Caco-2 (cell line): Measurements from ENCODE around the gene NECTIN1. TPM values are rescaled to one million over a fixed set of nuclear protein-coding genes. Genes with fewer than 3 reads are reported as not detected.
A peak's percentile ranks its signal among the peaks of the same experiment; 100 is the strongest.

ENCODE experiments used
- BruUV-seq: library from RNA; stranded (reverse); fragments of 400-500 nt; replicated peaks from 2 replicates; lab custom pipeline; 2021; lab: Mats Ljungman, UMichigan
- CTCF ChIA-PET: fragments of 300-600 bp; sonication (Branson Sonifier 250); formaldehyde crosslinking; loops from one replicate; lab custom pipeline; 2022; ENCODE audit warnings: antibody characterized with exemption; lab: Charles Lee
- POLR2A ChIA-PET: fragments of 300-600 bp; sonication (Branson Sonifier 250); formaldehyde crosslinking; loops from one replicate; lab custom pipeline; 2022; ENCODE audit warnings: antibody characterized with exemption; lab: Charles Lee
- DNase-seq, 2 experiments: peaks; one replicate each; pipeline versions ENCODE4 v3.0.0 to v3.0.0-alpha.2; 2020 to 2022
- H3K27me3 ChIP-seq: replicated peaks from 2 replicates; pipeline ENCODE4 v1.6.0; 2011; ENCODE audit warnings: low read length; ENCODE audit not compliant: control insufficient read depth, insufficient read depth
- H3K36me3 ChIP-seq: 2 replicates; pipeline ENCODE4 v1.5.1; 2011; ENCODE audit warnings: low read length; ENCODE audit not compliant: control insufficient read depth, insufficient read depth
- H3K4me1 ChIP-seq: fragments of 250-450 bp; sonication (Bioruptor Pico); 2 replicates; pipeline ENCODE4 v1.5.1; 2020; ENCODE audit warnings: mild to moderate bottlenecking
- H3K4me3 ChIP-seq: 2 replicates; pipeline ENCODE4 v1.5.1; 2011; ENCODE audit warnings: low read depth, mild to moderate bottlenecking, control low read depth, low read length
- H3K9me3 ChIP-seq: fragments of 250-450 bp; sonication (Bioruptor Pico); 2 replicates; pipeline ENCODE4 v1.5.1; 2020; ENCODE audit warnings: mild to moderate bottlenecking, moderate library complexity
- H3K27ac Mint-ChIP-seq: one replicate; pipeline ENCODE4 v1.8.0; 2022; ENCODE audit warnings: mixed read lengths; ENCODE audit not compliant: unreplicated experiment
- H3K27me3 Mint-ChIP-seq: one replicate; pipeline ENCODE4 v1.8.0; 2022; ENCODE audit warnings: mixed read lengths; ENCODE audit not compliant: insufficient read depth, unreplicated experiment
- H3K36me3 Mint-ChIP-seq: one replicate; pipeline ENCODE4 v1.8.0; 2022; ENCODE audit warnings: mild to moderate bottlenecking, mixed read lengths; ENCODE audit not compliant: insufficient read depth, unreplicated experiment
- H3K4me1 Mint-ChIP-seq: one replicate; pipeline ENCODE4 v1.8.0; 2022; ENCODE audit warnings: low read depth, mixed read lengths; ENCODE audit not compliant: unreplicated experiment
- H3K4me3 Mint-ChIP-seq: one replicate; pipeline ENCODE4 v1.8.0; 2022; ENCODE audit warnings: mild to moderate bottlenecking, moderate library complexity, mixed read lengths; ENCODE audit not compliant: unreplicated experiment
- H3K9me3 Mint-ChIP-seq: one replicate; pipeline ENCODE4 v1.8.0; 2022; ENCODE audit warnings: mixed read lengths; ENCODE audit not compliant: unreplicated experiment
- CTCF ChIP-seq, 2 experiments: fragments of 200-600 bp in 1 of 2; IDR thresholded peaks; 1 replicate in 1 of 2; 2 replicates in 1 of 2; pipeline versions ENCODE4 v1.5.1 to v1.8.0; 2011 to 2022; ENCODE audit warnings: antibody characterized with exemption in 1 of 2, control low read depth in 1 of 2, inconsistent platforms in 1 of 2, low read depth in 1 of 2, low read length in 1 of 2, mild to moderate bottlenecking in 1 of 2, moderate library complexity in 1 of 2; ENCODE audit not compliant: insufficient read depth in 1 of 2, severe bottlenecking in 1 of 2, unreplicated experiment in 1 of 2
- intact Hi-C: fragments of 100-400 bp; cut with micrococcal nuclease; formaldehyde crosslinking; loops from one replicate; pipeline ENCODE4 v1.10.0; 2022; ENCODE audit not compliant: unreplicated experiment
- total RNA-seq: library from RNA; stranded (reverse); gene quantifications from 2 replicates; pipeline ENCODE4 v1.2.3, GENCODE V29; 2022

NECTIN1 gene
- total RNA-seq, 1 experiment from 2014 or later = 60.1 TPM

- POLR2A ChIA-PET = no interaction called here
These were observed 29.3 kb upstream of the NECTIN1 start for GRCh38 chr11:119758291-119758690.

GRCh38 chr11:119757378-119757777 lies 28.4 kb upstream of the NECTIN1 start:
- H3K9me3 ChIP-seq = no peaks in the 10 kb centered on the region
- no peaks in the 10 kb centered on the region for H3K27me3 ChIP-seq
- intact Hi-C loops = no loop called here
- DNase-seq = no peak
- Mint-ChIP-seq H3K36me3 (no peaks in the 10 kb centered on the region), H3K9me3 (no peaks in the 10 kb centered on the region), H3K4me3 (no peak overlapping the region), H3K27ac (no peak overlapping the region), H3K27me3 (peaks cover 3% of the 10 kb centered on the region), H3K4me1 (no peaks in the 10 kb centered on the region)
- CTCF ChIA-PET = no interaction called here
- POLR2A ChIA-PET = interaction anchor here (0.5 kb wide), 1 partner anchor 28 kb away, joined by 3 read pairs; the partner anchor contains the start of gene NECTIN1
- BruUV-seq = no TSS peak
- TF ChIP-seq CTCF (IDR thresholded peaks at IDR 0.05; ENCODE audit: insufficient read depth in 1 of 2, low read depth in 1 of 2, low read length in 1 of 2, severe bottlenecking in 1 of 2, unreplicated experiment in 1 of 2) = no peak
- H3K36me3 ChIP-seq = no peaks in the 10 kb centered on the region
- no peak overlapping the region for H3K4me3 ChIP-seq
- H3K4me1 ChIP-seq = no peaks in the 10 kb centered on the region

More at GRCh38 chr11:119758291-119758690, 29.3 kb upstream of the NECTIN1 start:
- Histone ChIP-seq H3K27me3 (no peaks in the 10 kb centered on the region), H3K36me3 (no peaks in the 10 kb centered on the region), H3K4me1 (peaks cover 1% of the 10 kb centered on the region; the same call in 1 of the 2 replicates), H3K4me3 (no peak overlapping the region), H3K9me3 (no peaks in the 10 kb centered on the region)
- TF ChIP-seq CTCF (IDR thresholded peaks at IDR 0.05; ENCODE audit: insufficient read depth in 1 of 2, low read depth in 1 of 2, low read length in 1 of 2, severe bottlenecking in 1 of 2, unreplicated experiment in 1 of 2) = no peak
- H3K27me3 Mint-ChIP-seq = peaks cover 3% of the 10 kb centered on the region
- no peaks in the 10 kb centered on the region for H3K36me3 Mint-ChIP-seq
- CTCF ChIA-PET = no interaction called here
- H3K4me1 Mint-ChIP-seq = no peaks in the 10 kb centered on the region
- intact Hi-C loops = no loop called here
- no peak for DNase-seq
- no TSS peak for BruUV-seq
- no peak overlapping the region for H3K4me3 Mint-ChIP-seq
- no peaks in the 10 kb centered on the region for H3K9me3 Mint-ChIP-seq
- H3K27ac Mint-ChIP-seq = no peak overlapping the region

- no peaks in the 10 kb centered on the region for H3K4me1 Mint-ChIP-seq
- CTCF ChIA-PET = interaction anchor here (0.5 kb wide), 1 partner anchor 114 kb away, joined by 6 read pairs; no protein-coding TSS in a partner anchor
These were observed 27.3 kb upstream of the NECTIN1 start for GRCh38 chr11:119756169-119756865.

More at GRCh38 chr11:119756169-119756865, 27.3 kb upstream of the NECTIN1 start:
- no TSS peak for BruUV-seq
- Histone ChIP-seq H3K4me3 (no peak overlapping the region), H3K4me1 (no peaks in the 10 kb centered on the region), H3K36me3 (no peaks in the 10 kb centered on the region), H3K9me3 (no peaks in the 10 kb centered on the region), H3K27me3 (no peaks in the 10 kb centered on the region)
- H3K4me3 Mint-ChIP-seq = no peak overlapping the region
- POLR2A ChIA-PET = no interaction called here
- no peaks in the 10 kb centered on the region for H3K36me3 Mint-ChIP-seq
- TF ChIP-seq CTCF (IDR thresholded peaks at IDR 0.05; ENCODE audit: insufficient read depth in 1 of 2, low read depth in 1 of 2, low read length in 1 of 2, severe bottlenecking in 1 of 2, unreplicated experiment in 1 of 2) = no peak
- no peak overlapping the region for H3K27ac Mint-ChIP-seq
- H3K9me3 Mint-ChIP-seq = no peaks in the 10 kb centered on the region
- H3K27me3 Mint-ChIP-seq = peaks cover 3% of the 10 kb centered on the region
- intact Hi-C loops = no loop called here
- DNase-seq = peak in 1 of 2 experiments; percentile 14
